ENCODE results near the gene CMTM1. TPM values are rescaled to one million over a fixed set of nuclear protein-coding genes. Genes with fewer than 3 reads are reported as not detected.

The CMTM1 gene
- total and polyA plus RNA-seq, 2 experiments from 2014 or later, result 1.4 to 1.9 TPM

DNA sequence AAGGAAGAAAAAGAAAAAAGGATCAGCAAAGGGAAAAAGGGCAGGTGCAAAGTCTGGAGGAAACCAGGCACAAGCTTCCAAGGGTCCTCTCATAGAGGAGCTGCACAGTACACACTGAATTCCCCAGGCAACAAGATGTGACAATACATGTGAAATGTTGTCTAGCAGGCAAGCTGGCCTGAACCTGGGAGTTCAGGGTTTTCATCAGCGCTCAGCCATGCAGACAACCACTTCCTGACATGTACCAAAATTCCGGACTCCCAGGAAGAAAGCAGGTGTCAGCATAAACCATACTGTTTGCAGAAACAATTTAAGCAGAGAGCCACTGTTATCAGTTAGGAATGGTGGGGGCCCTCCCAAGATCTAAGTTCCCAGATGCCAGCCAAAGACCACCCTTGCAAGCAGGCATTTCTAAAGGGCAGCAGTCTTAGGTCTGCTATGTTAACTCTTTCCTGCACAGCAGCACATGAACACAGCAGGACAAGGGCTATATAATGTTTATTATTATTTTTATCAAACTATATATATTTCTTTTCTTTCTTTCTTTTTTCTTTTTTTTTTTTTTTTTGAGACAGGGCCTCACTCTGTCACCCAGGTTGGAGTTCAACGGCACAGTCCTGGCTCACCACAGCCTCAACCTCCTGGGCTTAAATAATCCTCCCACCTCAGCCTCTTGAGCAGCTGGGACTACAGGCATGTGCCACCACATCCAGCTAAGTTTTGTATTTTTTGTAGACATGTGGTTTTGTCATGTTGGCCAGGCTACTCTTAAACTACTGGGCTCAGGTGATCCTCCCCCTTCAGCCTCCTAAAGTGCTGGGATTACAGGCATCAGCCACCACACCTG, 26.4 kb upstream of the CMTM1 start:
- no peaks in the 10 kb centered on the region; the same call in 2 of the 3 replicates for H3K36me3 Mint-ChIP-seq (ENCODE audit: low read depth)

DNA sequence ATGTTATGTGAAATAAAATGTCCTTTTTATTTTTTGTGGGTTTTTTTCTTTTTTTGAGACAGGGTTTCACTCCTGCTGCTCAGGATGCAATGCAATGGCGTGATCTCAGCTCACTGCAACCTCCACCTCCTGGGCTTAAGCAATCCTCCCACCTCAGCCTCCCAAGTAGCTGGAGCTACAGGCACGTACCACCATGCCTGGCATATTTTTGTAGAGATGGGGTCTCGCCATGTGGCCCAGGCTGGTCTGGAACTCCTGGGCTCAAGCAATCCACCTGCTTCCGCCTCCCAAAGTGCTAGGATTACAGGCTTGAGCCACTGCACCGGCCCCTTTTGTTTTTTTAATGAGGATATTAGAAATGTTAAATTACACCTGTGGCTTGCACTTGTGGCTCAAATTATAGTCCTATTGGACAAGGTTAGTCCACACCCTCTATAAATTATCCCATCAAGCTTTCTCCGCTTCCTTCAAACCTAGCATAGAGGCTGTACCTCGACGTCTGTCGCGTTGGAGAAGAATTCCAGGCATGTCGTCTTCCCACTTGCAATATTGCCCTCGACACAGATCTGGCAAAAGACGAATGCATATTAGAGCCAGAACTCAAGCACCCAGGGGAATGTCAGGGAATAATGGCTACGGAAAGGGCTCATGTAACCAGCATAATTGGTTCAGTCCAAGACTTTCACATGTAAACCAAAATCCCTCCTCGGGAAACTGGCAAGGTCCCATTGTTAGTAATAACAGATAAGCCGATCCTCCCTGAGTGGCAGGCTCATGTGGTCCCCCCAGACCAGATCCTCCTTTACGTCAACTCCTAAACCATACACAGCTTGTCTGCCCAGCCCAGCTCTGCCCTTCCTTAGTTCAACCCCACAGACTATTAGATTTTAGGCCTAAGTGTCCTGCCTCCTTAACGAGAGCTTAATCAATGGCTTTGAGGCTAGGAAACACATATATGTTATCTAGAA, 24.6 kb upstream of the CMTM1 start:
- Histone ChIP-seq H3K27me3 (ENCODE audit: insufficient read depth) (no peaks in the 10 kb centered on the region), H3K79me2 (replicated peaks; ENCODE audit: insufficient read depth) (no peaks in the 10 kb centered on the region), H3F3A (replicated peaks; ENCODE audit: low read depth) (no peaks in the 10 kb centered on the region), H3K27ac (ENCODE audit: low read depth) (peak overlapping the region; percentile 67; the same call in 1 of the 2 replicates), H3K4me3 (no peak overlapping the region), H3K36me3 (ENCODE audit: insufficient read depth) (no peaks in the 10 kb centered on the region), H3K4me1 (ENCODE audit: insufficient read depth) (peaks cover 16% of the 10 kb centered on the region), H2AFZ (0 out of 2 replicates have a peak overlapping the region, but pooled peaks have one; percentile 19), H3K4me2 (peak overlapping the region; percentile 40), H4K20me1 (replicated peaks; ENCODE audit: insufficient read depth) (no peaks in the 10 kb centered on the region), H3K9me2 (ENCODE audit: insufficient read depth) (no peaks in the 10 kb centered on the region)
- Mint-ChIP-seq H3K27ac (peak overlapping the region; percentile 10), H3K36me3 (ENCODE audit: low read depth) (no peaks in the 10 kb centered on the region; the same call in 2 of the 3 replicates), H3K9me3 (no peaks in the 10 kb centered on the region), H3K27me3 (ENCODE audit: insufficient read depth, low read depth, poor library complexity) (peaks cover 4% of the 10 kb centered on the region), H3K4me1 (peaks cover 12% of the 10 kb centered on the region), H3K4me3 (no peak overlapping the region; the same call in 2 of the 3 replicates)
- ATAC-seq (peak; percentile 50), DNase-seq (ENCODE audit: low spot score) (peak; percentile 19)
- TF ChIP-seq EZH2 (IDR thresholded peaks at IDR 0.05; ENCODE audit: low read depth, unreplicated experiment), result no peak
- no peak for TF ChIP-seq CREB1 (CRISPR knock-in tag; IDR thresholded peaks at IDR 0.05; ENCODE audit: low read depth)
- TF ChIP-seq ZNF114 (CRISPR knock-in tag; IDR thresholded peaks at IDR 0.05), result no peak
- TF ChIP-seq, protein P1, sequence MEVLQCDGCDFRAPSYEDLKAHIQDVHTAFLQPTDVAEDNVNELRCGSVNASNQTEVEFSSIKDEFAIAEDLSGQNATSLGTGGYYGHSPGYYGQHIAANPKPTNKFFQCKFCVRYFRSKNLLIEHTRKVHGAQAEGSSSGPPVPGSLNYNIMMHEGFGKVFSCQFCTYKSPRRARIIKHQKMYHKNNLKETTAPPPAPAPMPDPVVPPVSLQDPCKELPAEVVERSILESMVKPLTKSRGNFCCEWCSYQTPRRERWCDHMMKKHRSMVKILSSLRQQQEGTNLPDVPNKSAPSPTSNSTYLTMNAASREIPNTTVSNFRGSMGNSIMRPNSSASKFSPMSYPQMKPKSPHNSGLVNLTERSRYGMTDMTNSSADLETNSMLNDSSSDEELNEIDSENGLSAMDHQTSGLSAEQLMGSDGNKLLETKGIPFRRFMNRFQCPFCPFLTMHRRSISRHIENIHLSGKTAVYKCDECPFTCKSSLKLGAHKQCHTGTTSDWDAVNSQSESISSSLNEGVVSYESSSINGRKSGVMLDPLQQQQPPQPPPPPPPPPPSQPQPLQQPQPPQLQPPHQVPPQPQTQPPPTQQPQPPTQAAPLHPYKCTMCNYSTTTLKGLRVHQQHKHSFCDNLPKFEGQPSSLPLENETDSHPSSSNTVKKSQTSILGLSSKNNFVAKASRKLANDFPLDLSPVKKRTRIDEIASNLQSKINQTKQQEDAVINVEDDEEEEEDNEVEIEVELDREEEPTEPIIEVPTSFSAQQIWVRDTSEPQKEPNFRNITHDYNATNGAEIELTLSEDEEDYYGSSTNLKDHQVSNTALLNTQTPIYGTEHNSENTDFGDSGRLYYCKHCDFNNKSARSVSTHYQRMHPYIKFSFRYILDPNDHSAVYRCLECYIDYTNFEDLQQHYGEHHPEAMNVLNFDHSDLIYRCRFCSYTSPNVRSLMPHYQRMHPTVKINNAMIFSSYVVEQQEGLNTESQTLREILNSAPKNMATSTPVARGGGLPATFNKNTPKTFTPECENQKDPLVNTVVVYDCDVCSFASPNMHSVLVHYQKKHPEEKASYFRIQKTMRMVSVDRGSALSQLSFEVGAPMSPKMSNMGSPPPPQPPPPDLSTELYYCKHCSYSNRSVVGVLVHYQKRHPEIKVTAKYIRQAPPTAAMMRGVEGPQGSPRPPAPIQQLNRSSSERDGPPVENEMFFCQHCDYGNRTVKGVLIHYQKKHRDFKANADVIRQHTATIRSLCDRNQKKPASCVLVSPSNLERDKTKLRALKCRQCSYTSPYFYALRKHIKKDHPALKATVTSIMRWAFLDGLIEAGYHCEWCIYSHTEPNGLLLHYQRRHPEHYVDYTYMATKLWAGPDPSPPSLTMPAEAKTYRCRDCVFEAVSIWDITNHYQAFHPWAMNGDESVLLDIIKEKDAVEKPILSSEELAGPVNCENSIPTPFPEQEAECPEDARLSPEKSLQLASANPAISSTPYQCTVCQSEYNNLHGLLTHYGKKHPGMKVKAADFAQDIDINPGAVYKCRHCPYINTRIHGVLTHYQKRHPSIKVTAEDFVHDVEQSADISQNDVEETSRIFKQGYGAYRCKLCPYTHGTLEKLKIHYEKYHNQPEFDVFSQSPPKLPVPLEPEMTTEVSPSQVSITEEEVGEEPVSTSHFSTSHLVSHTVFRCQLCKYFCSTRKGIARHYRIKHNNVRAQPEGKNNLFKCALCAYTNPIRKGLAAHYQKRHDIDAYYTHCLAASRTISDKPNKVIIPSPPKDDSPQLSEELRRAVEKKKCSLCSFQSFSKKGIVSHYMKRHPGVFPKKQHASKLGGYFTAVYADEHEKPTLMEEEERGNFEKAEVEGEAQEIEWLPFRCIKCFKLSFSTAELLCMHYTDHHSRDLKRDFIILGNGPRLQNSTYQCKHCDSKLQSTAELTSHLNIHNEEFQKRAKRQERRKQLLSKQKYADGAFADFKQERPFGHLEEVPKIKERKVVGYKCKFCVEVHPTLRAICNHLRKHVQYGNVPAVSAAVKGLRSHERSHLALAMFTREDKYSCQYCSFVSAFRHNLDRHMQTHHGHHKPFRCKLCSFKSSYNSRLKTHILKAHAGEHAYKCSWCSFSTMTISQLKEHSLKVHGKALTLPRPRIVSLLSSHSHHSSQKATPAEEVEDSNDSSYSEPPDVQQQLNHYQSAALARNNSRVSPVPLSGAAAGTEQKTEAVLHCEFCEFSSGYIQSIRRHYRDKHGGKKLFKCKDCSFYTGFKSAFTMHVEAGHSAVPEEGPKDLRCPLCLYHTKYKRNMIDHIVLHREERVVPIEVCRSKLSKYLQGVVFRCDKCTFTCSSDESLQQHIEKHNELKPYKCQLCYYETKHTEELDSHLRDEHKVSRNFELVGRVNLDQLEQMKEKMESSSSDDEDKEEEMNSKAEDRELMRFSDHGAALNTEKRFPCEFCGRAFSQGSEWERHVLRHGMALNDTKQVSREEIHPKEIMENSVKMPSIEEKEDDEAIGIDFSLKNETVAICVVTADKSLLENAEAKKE (CRISPR knock-in tag; IDR thresholded peaks at IDR 0.05), result no peak
- TF ChIP-seq, protein P2, sequence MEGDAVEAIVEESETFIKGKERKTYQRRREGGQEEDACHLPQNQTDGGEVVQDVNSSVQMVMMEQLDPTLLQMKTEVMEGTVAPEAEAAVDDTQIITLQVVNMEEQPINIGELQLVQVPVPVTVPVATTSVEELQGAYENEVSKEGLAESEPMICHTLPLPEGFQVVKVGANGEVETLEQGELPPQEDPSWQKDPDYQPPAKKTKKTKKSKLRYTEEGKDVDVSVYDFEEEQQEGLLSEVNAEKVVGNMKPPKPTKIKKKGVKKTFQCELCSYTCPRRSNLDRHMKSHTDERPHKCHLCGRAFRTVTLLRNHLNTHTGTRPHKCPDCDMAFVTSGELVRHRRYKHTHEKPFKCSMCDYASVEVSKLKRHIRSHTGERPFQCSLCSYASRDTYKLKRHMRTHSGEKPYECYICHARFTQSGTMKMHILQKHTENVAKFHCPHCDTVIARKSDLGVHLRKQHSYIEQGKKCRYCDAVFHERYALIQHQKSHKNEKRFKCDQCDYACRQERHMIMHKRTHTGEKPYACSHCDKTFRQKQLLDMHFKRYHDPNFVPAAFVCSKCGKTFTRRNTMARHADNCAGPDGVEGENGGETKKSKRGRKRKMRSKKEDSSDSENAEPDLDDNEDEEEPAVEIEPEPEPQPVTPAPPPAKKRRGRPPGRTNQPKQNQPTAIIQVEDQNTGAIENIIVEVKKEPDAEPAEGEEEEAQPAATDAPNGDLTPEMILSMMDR (conservative IDR thresholded peaks at IDR 0.05; ENCODE audit: low read depth in 2 of 2), result no peak
- no peak for TF ChIP-seq EZH2phosphoT487 (IDR thresholded peaks at IDR 0.05; ENCODE audit: unreplicated experiment)
- TF ChIP-seq POLR2AphosphoS5 (IDR thresholded peaks at IDR 0.05; ENCODE audit: low read depth), result no peak
- no peak for TF ChIP-seq NANOG (IDR thresholded peaks at IDR 0.05; ENCODE audit: borderline replicate concordance)

More for the DNA sequence above, 26.4 kb upstream of the CMTM1 start:
- H3K27ac ChIP-seq (ENCODE audit: low read depth), result no peak overlapping the region
- no peak overlapping the region for H3K4me3 ChIP-seq
- Mint-ChIP-seq H3K27me3 (ENCODE audit: insufficient read depth, low read depth, poor library complexity) (peaks cover 4% of the 10 kb centered on the region), H3K4me3 (no peak overlapping the region), H3K27ac (no peak overlapping the region), H3K4me1 (peaks cover 12% of the 10 kb centered on the region), H3K9me3 (no peaks in the 10 kb centered on the region)
- no peaks in the 10 kb centered on the region for H4K20me1 ChIP-seq (replicated peaks; ENCODE audit: insufficient read depth)
- no peaks in the 10 kb centered on the region for H3F3A ChIP-seq (replicated peaks; ENCODE audit: low read depth)
- H3K27me3 ChIP-seq (ENCODE audit: insufficient read depth), result no peaks in the 10 kb centered on the region
- peaks cover 16% of the 10 kb centered on the region for H3K4me1 ChIP-seq (ENCODE audit: insufficient read depth)
- H3K79me2 ChIP-seq (replicated peaks; ENCODE audit: insufficient read depth), result no peaks in the 10 kb centered on the region
- H2AFZ ChIP-seq, result no peak overlapping the region
- TF ChIP-seq, protein P3, sequence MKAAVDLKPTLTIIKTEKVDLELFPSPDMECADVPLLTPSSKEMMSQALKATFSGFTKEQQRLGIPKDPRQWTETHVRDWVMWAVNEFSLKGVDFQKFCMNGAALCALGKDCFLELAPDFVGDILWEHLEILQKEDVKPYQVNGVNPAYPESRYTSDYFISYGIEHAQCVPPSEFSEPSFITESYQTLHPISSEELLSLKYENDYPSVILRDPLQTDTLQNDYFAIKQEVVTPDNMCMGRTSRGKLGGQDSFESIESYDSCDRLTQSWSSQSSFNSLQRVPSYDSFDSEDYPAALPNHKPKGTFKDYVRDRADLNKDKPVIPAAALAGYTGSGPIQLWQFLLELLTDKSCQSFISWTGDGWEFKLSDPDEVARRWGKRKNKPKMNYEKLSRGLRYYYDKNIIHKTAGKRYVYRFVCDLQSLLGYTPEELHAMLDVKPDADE (IDR thresholded peaks at IDR 0.05), result no peak
- no peak for ATAC-seq
- H3K9me2 ChIP-seq (ENCODE audit: insufficient read depth), result no peaks in the 10 kb centered on the region
- H3K36me3 ChIP-seq (ENCODE audit: insufficient read depth), result no peaks in the 10 kb centered on the region
- no peak for DNase-seq (ENCODE audit: low spot score)
- no peak overlapping the region for H3K4me2 ChIP-seq
